IPS-NIHi11 (cell line): ENCODE results near the gene GPC5.
A peak's percentile ranks its signal among the peaks of the same experiment; 100 is the strongest.
"Not testable (repeated sequence)": the region's sequence is repeated elsewhere in the genome, so short reads cannot be mapped to it uniquely, and the experiment has no call there.

Experiments
- DNase-seq: peaks from one replicate; pipeline ENCODE4 v3.0.0; 2012; ENCODE audit warnings: mixed read lengths, low spot score

The GPC5 gene

GRCh38 chr13:92270990-92271389, 872.6 kb downstream of the GPC5 start:
- DNase-seq: no peak

GRCh38 chr13:92272177-92272576, 873.8 kb downstream of the GPC5 start:
- DNase-seq: no peak

- DNase-seq: not testable (repeated sequence)
Observed at GRCh38 chr13:92280986-92281385, 882.6 kb downstream of the GPC5 start.

- not testable (repeated sequence) for DNase-seq
Observed at GRCh38 chr13:92290718-92291307, 892.4 kb downstream of the GPC5 start.

- not testable (repeated sequence) for DNase-seq
Observed at GRCh38 chr13:92294533-92294932, 896.1 kb downstream of the GPC5 start.

- not testable (repeated sequence) for DNase-seq
Observed at GRCh38 chr13:92296154-92296671, 897.8 kb downstream of the GPC5 start.

GRCh38 chr13:92297971-92298942, 899.8 kb downstream of the GPC5 start:
- no peak for DNase-seq

GRCh38 chr13:92300651-92301050, 902.2 kb downstream of the GPC5 start:
- DNase-seq: no peak

- DNase-seq: no peak
Observed at GRCh38 chr13:92303428-92303827, 905.0 kb downstream of the GPC5 start.

GRCh38 chr13:92307752-92308151, 909.3 kb downstream of the GPC5 start:
- no peak for DNase-seq

- DNase-seq: no peak
Observed at GRCh38 chr13:92312823-92313222, 914.4 kb downstream of the GPC5 start.

GRCh38 chr13:92313382-92313781, 915.0 kb downstream of the GPC5 start:
- DNase-seq: no peak

GRCh38 chr13:92315265-92315664, 916.8 kb downstream of the GPC5 start:
- no peak for DNase-seq

GRCh38 chr13:92316030-92316429, 917.6 kb downstream of the GPC5 start:
- DNase-seq: no peak

GRCh38 chr13:92317066-92317465, 918.6 kb downstream of the GPC5 start:
- DNase-seq: no peak

GRCh38 chr13:92320323-92320722, 921.9 kb downstream of the GPC5 start:
- no peak for DNase-seq

GRCh38 chr13:92321174-92321573, 922.8 kb downstream of the GPC5 start:
- no peak for DNase-seq

GRCh38 chr13:92345627-92346026, 947.2 kb downstream of the GPC5 start:
- no peak for DNase-seq

- DNase-seq: no peak
Observed at GRCh38 chr13:92346046-92346445, 947.6 kb downstream of the GPC5 start.

GRCh38 chr13:92354583-92354982, 956.2 kb downstream of the GPC5 start:
- no peak for DNase-seq

- peak; percentile 46 for DNase-seq
Observed at GRCh38 chr13:92355213-92355612, 956.8 kb downstream of the GPC5 start.

- no peak for DNase-seq
Observed at GRCh38 chr13:92362717-92363116, 964.3 kb downstream of the GPC5 start.

GRCh38 chr13:92365904-92366303, 967.5 kb downstream of the GPC5 start:
- no peak for DNase-seq
